ENCODE results near the gene UGCG.
A peak's percentile ranks its signal among the peaks of the same experiment; 100 is the strongest.

- TF ChIP-seq CTCF (IDR thresholded peaks at IDR 0.05) = no peak
- peak in 1 of 2 donors; percentile 46 for TF ChIP-seq POLR2A (IDR thresholded peaks at IDR 0.05)
These were observed at the start of gene UGCG for GRCh38 chr9:111895996-111896941.

Measured in lower leg skin (tissue), 3 donors.